PFSK-1 (cell line): ENCODE data around the gene PRKCE.

Experiments used
- FOXP2 ChIP-seq: optimal IDR thresholded peaks from 2 replicates; pipeline ENCODE3; 2011; ENCODE audit warnings: borderline replicate concordance, control low read depth, inconsistent platforms; ENCODE audit not compliant: insufficient read depth; ENCODE audit errors: extremely low read length, extremely low read depth
- POLR2AphosphoS5 ChIP-seq: IDR thresholded peaks from 2 replicates; pipeline ENCODE4 v1.6.1; 2012; ENCODE audit warnings: low read depth, mild to moderate bottlenecking, control low read depth, low read length, moderate library complexity
- SIN3A ChIP-seq: IDR thresholded peaks from 2 replicates; pipeline ENCODE4 v1.6.1; 2012; ENCODE audit warnings: mild to moderate bottlenecking, low read length, moderate library complexity, borderline replicate concordance; ENCODE audit not compliant: insufficient read depth
- TF ChIP-seq, protein P1 (sequence below), 2 experiments: IDR thresholded peaks; 2 replicates each; pipeline versions ENCODE4 v1.6.1 to v1.8.0; 2011 to 2012; ENCODE audit warnings: low read depth in 2 of 2, low read length in 2 of 2, control low read depth in 1 of 2, inconsistent platforms in 1 of 2, mild to moderate bottlenecking in 1 of 2, moderate library complexity in 1 of 2; ENCODE audit not compliant: insufficient read depth in 1 of 2

DNA sequence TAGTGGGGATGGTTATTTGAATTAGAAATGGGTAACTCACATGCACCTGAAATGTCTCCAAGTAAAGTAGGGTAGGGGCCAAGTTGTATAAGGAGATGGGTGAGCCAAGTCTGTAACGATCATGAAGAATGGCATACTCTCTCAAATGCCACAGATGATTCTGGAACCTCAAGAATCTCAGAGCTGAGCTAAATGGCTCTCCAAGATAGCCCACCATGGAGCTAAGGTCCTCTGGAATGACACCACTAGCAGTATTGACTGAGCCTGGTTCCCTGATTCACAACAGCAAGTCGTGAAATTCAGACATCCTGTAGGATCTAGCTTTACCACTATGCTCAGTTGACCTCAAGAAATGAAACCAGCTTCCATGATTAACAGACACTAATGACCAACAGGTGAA, 529.8 kb downstream of the PRKCE start:
- TF ChIP-seq POLR2AphosphoS5, result no peak
- TF ChIP-seq, protein P1, sequence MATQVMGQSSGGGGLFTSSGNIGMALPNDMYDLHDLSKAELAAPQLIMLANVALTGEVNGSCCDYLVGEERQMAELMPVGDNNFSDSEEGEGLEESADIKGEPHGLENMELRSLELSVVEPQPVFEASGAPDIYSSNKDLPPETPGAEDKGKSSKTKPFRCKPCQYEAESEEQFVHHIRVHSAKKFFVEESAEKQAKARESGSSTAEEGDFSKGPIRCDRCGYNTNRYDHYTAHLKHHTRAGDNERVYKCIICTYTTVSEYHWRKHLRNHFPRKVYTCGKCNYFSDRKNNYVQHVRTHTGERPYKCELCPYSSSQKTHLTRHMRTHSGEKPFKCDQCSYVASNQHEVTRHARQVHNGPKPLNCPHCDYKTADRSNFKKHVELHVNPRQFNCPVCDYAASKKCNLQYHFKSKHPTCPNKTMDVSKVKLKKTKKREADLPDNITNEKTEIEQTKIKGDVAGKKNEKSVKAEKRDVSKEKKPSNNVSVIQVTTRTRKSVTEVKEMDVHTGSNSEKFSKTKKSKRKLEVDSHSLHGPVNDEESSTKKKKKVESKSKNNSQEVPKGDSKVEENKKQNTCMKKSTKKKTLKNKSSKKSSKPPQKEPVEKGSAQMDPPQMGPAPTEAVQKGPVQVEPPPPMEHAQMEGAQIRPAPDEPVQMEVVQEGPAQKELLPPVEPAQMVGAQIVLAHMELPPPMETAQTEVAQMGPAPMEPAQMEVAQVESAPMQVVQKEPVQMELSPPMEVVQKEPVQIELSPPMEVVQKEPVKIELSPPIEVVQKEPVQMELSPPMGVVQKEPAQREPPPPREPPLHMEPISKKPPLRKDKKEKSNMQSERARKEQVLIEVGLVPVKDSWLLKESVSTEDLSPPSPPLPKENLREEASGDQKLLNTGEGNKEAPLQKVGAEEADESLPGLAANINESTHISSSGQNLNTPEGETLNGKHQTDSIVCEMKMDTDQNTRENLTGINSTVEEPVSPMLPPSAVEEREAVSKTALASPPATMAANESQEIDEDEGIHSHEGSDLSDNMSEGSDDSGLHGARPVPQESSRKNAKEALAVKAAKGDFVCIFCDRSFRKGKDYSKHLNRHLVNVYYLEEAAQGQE (IDR thresholded peaks at IDR 0.05; ENCODE audit: insufficient read depth in 1 of 2, low read depth in 2 of 2, low read length in 2 of 2), result no peak
- no peak for TF ChIP-seq FOXP2
- no peak for TF ChIP-seq SIN3A
